H9 (cell line): ENCODE measurements around the gene LDLRAP1. TPM values are rescaled to one million over a fixed set of nuclear protein-coding genes. Genes with fewer than 3 reads are reported as not detected.

ENCODE experiments used
- DNase-seq: peaks from one replicate; pipeline ENCODE4 v3.0.0-alpha.2; 2017
- H2AFZ ChIP-seq: one replicate; pipeline ENCODE4 v1.6.1; 2013; ENCODE audit warnings: mild to moderate bottlenecking, low read length, control low read depth, moderate library complexity
- H2AK5ac ChIP-seq: 2 replicates; pipeline ENCODE4 v1.6.1; 2013; ENCODE audit warnings: low read length, control low read depth, mixed read lengths; ENCODE audit not compliant: insufficient read length
- H2BK120ac ChIP-seq: one replicate; pipeline ENCODE4 v1.6.1; 2013; ENCODE audit warnings: low read depth, mild to moderate bottlenecking, low read length, control low read depth, inconsistent platforms; ENCODE audit not compliant: poor library complexity, severe bottlenecking
- H2BK12ac ChIP-seq: 2 replicates; pipeline ENCODE4 v1.6.1; 2013; ENCODE audit warnings: low read length, control low read depth, mixed read lengths, low read depth; ENCODE audit not compliant: insufficient read length
- H2BK15ac ChIP-seq: 2 replicates; pipeline ENCODE4 v1.6.1; 2013; ENCODE audit warnings: low read depth, low read length, control low read depth
- H2BK20ac ChIP-seq: one replicate; pipeline ENCODE4 v1.6.1; 2013; ENCODE audit warnings: low read depth, mild to moderate bottlenecking, low read length, control low read depth, inconsistent platforms; ENCODE audit not compliant: poor library complexity, severe bottlenecking
- H2BK5ac ChIP-seq: 2 replicates; pipeline ENCODE4 v1.6.1; 2013; ENCODE audit warnings: low read length, control low read depth, mixed read lengths; ENCODE audit not compliant: insufficient read length
- H3K14ac ChIP-seq: 2 replicates; pipeline ENCODE4 v1.6.1; 2013; ENCODE audit warnings: low read length, control low read depth; ENCODE audit not compliant: insufficient read depth
- H3K18ac ChIP-seq: 2 replicates; pipeline ENCODE4 v1.6.1; 2013; ENCODE audit warnings: low read depth, mild to moderate bottlenecking, mixed read lengths, low read length, control low read depth; ENCODE audit not compliant: insufficient read length
- H3K23ac ChIP-seq: 2 replicates; pipeline ENCODE4 v1.6.1; 2013; ENCODE audit warnings: low read length, control low read depth, mixed read lengths, low read depth; ENCODE audit not compliant: insufficient read length
- H3K23me2 ChIP-seq: 2 replicates; pipeline ENCODE4 v1.6.1; 2013; ENCODE audit warnings: low read depth, mild to moderate bottlenecking, mixed read lengths, low read length, control low read depth; ENCODE audit not compliant: insufficient read length, poor library complexity, severe bottlenecking
- H3K27ac ChIP-seq: 2 replicates; pipeline ENCODE4 v1.5.1; 2013; ENCODE audit warnings: low read length, control low read depth, mixed read lengths, low read depth; ENCODE audit not compliant: insufficient read length
- H3K27me3 ChIP-seq: 2 replicates; pipeline ENCODE4 v1.6.1; 2013; ENCODE audit warnings: low read length, control low read depth, inconsistent platforms; ENCODE audit not compliant: insufficient read depth
- H3K4ac ChIP-seq: 2 replicates; pipeline ENCODE4 v1.6.1; 2013; ENCODE audit warnings: low read depth, mild to moderate bottlenecking, control low read depth, inconsistent platforms, low read length, moderate library complexity
- H3K4me1 ChIP-seq: 2 replicates; pipeline ENCODE4 v1.6.1; 2013; ENCODE audit warnings: low read length, control low read depth, inconsistent platforms; ENCODE audit not compliant: insufficient read depth
- H3K4me2 ChIP-seq: 2 replicates; pipeline ENCODE4 v1.6.1; 2013; ENCODE audit warnings: low read length, control low read depth, mixed read lengths; ENCODE audit not compliant: insufficient read length, insufficient read depth
- H3K56ac ChIP-seq: 2 replicates; pipeline ENCODE4 v1.6.1; 2013; ENCODE audit warnings: low read depth, mild to moderate bottlenecking, mixed read lengths, low read length, control low read depth; ENCODE audit not compliant: insufficient read length
- H3K79me1 ChIP-seq: 2 replicates; pipeline ENCODE4 v1.6.1; 2013; ENCODE audit warnings: low read depth, mild to moderate bottlenecking, moderate library complexity, low read length, control low read depth, inconsistent platforms; ENCODE audit not compliant: insufficient read depth, poor library complexity, severe bottlenecking
- H3K79me2 ChIP-seq: 2 replicates; pipeline ENCODE4 v1.6.1; 2013; ENCODE audit warnings: low read length, control low read depth, inconsistent platforms; ENCODE audit not compliant: insufficient read depth
- H3K9ac ChIP-seq: 2 replicates; pipeline ENCODE4 v1.6.1; 2013; ENCODE audit warnings: low read length, control low read depth, mixed read lengths; ENCODE audit not compliant: insufficient read length; ENCODE audit errors: extremely low read depth
- H3K9me3 ChIP-seq: one replicate; pipeline ENCODE4 v1.6.1; 2013; ENCODE audit warnings: low read depth, low read length, inconsistent platforms; ENCODE audit not compliant: control insufficient read depth
- H3T11ph ChIP-seq: one replicate; pipeline ENCODE4 v1.6.1; 2013; ENCODE audit warnings: mild to moderate bottlenecking, low read length, control low read depth, inconsistent platforms
- H4K20me1 ChIP-seq: one replicate; pipeline ENCODE4 v1.6.1; 2013; ENCODE audit not compliant: control insufficient read depth, insufficient read length, insufficient read depth
- H4K5ac ChIP-seq: 2 replicates; pipeline ENCODE4 v1.6.1; 2013; ENCODE audit warnings: low read depth, mild to moderate bottlenecking, mixed read lengths, low read length, control low read depth; ENCODE audit not compliant: insufficient read length
- H4K8ac ChIP-seq: replicated peaks from 2 replicates; pipeline ENCODE4 v1.6.1; 2013; ENCODE audit warnings: low read length, control low read depth, mixed read lengths, low read depth; ENCODE audit not compliant: insufficient read length
- H4K91ac ChIP-seq: 2 replicates; pipeline ENCODE4 v1.6.1; 2013; ENCODE audit warnings: low read depth, mild to moderate bottlenecking, moderate library complexity, mixed read lengths, low read length, control low read depth; ENCODE audit not compliant: insufficient read length
- H3K27ac Mint-ChIP-seq, 3 experiments: 2 replicates in 2 of 3; 3 replicates in 1 of 3; pipeline ENCODE4 v1.8.0; 2020 to 2021; ENCODE audit warnings: mixed read lengths in 3 of 3, mild to moderate bottlenecking in 1 of 3, moderate library complexity in 1 of 3
- H3K27me3 Mint-ChIP-seq: 2 replicates; pipeline ENCODE4 v1.8.0; 2021; ENCODE audit warnings: low read depth, mild to moderate bottlenecking, moderate library complexity, mixed read lengths
- H3K36me3 Mint-ChIP-seq, 3 experiments: 2 replicates in 2 of 3; 3 replicates in 1 of 3; pipeline ENCODE4 v1.8.0; 2020 to 2021; ENCODE audit warnings: low read depth in 3 of 3, mixed read lengths in 3 of 3; ENCODE audit not compliant: insufficient read depth in 1 of 3
- H3K4me1 Mint-ChIP-seq, 2 experiments: 2 replicates each; pipeline ENCODE4 v1.8.0; 2020; ENCODE audit warnings: mixed read lengths in 2 of 2
- H3K4me3 Mint-ChIP-seq, 2 experiments: 2 replicates in 1 of 2; 3 replicates in 1 of 2; pipeline ENCODE4 v1.8.0; 2020 to 2021; ENCODE audit warnings: mild to moderate bottlenecking in 2 of 2, mixed read lengths in 2 of 2, moderate library complexity in 1 of 2
- H3K9me3 Mint-ChIP-seq, 2 experiments: 2 replicates in 1 of 2; 3 replicates in 1 of 2; pipeline ENCODE4 v1.8.0; 2020; ENCODE audit warnings: mild to moderate bottlenecking in 2 of 2, mixed read lengths in 2 of 2, moderate library complexity in 1 of 2
- WGBS: extraction: QIAGEN DNeasy Blood & Tissue Kit; methylation state at CpG from one replicate; pipeline ENCODE4 v1.1.7; 2013; ENCODE audit warnings: missing lambda C conversion rate, low lambda C conversion rate, mixed read lengths; ENCODE audit not compliant: insufficient read length; ENCODE audit errors: extremely low coverage; 5-methylcytosine and 5-hydroxymethylcytosine counted together
- total RNA-seq: library from RNA; stranded (reverse); gene quantifications from 2 replicates; pipeline ENCODE4 v1.2.1, GENCODE V29; 2021
- TF ChIP-seq, protein P1 (sequence below): fragments of 200-600 bp; sonication (generic); conservative IDR thresholded peaks from 3 replicates; pipeline ENCODE4 v1.8.0; 2021; ENCODE audit warnings: antibody characterized with exemption, mild to moderate bottlenecking

The LDLRAP1 gene
- total RNA-seq, 1 experiment from 2014 or later: 15.7 TPM

- H2AK5ac ChIP-seq: no peak overlapping the region
- H3K79me1 ChIP-seq: no peaks in the 10 kb centered on the region
- H3K14ac ChIP-seq: no peak overlapping the region
- H3K56ac ChIP-seq: no peak overlapping the region
- H3K18ac ChIP-seq: no peak overlapping the region
- no peak overlapping the region for H4K8ac ChIP-seq
- H3K9ac ChIP-seq: no peak overlapping the region
- H4K91ac ChIP-seq: no peak overlapping the region
- no peaks in the 10 kb centered on the region for H3K23me2 ChIP-seq
- no peak overlapping the region for H2BK12ac ChIP-seq
- H2BK20ac ChIP-seq: no peak overlapping the region
- H3K27me3 Mint-ChIP-seq: peaks cover 7% of the 10 kb centered on the region
- peaks cover 0 to 5% of the 10 kb centered on the region in 2 experiments; a peak in 2 of 5 replicates for H3K9me3 Mint-ChIP-seq
- no peak overlapping the region for H4K5ac ChIP-seq
- H3K36me3 Mint-ChIP-seq: no peaks in the 10 kb centered on the region; a peak in 1 of 7 replicates
- H3K4me3 Mint-ChIP-seq: no peak overlapping the region; a peak in 1 of 5 replicates
- H2BK120ac ChIP-seq: no peak overlapping the region
- no CpG with 5 or more reads among the region's 4 CpGs for WGBS
- TF ChIP-seq, protein P1, sequence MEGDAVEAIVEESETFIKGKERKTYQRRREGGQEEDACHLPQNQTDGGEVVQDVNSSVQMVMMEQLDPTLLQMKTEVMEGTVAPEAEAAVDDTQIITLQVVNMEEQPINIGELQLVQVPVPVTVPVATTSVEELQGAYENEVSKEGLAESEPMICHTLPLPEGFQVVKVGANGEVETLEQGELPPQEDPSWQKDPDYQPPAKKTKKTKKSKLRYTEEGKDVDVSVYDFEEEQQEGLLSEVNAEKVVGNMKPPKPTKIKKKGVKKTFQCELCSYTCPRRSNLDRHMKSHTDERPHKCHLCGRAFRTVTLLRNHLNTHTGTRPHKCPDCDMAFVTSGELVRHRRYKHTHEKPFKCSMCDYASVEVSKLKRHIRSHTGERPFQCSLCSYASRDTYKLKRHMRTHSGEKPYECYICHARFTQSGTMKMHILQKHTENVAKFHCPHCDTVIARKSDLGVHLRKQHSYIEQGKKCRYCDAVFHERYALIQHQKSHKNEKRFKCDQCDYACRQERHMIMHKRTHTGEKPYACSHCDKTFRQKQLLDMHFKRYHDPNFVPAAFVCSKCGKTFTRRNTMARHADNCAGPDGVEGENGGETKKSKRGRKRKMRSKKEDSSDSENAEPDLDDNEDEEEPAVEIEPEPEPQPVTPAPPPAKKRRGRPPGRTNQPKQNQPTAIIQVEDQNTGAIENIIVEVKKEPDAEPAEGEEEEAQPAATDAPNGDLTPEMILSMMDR: peak; percentile 93
- H3K4me1 ChIP-seq: peaks cover 5% of the 10 kb centered on the region; the same call in 1 of the 2 replicates
- H3K23ac ChIP-seq: no peak overlapping the region
- H3K27me3 ChIP-seq: no peaks in the 10 kb centered on the region
- no peak overlapping the region for H3K4ac ChIP-seq
- no peak overlapping the region for H3T11ph ChIP-seq
- H3K9me3 ChIP-seq: no peaks in the 10 kb centered on the region
- no peaks in the 10 kb centered on the region for H3K79me2 ChIP-seq
- H2AFZ ChIP-seq: peak overlapping the region; percentile 40
- H3K27ac Mint-ChIP-seq: peak overlapping the region in 2 of 3 experiments; percentile 25 to 79; a peak in 2 of 7 replicates
- no peak for DNase-seq
- no peak overlapping the region for H3K4me2 ChIP-seq
- no peak overlapping the region for H3K27ac ChIP-seq
- H2BK5ac ChIP-seq: no peak overlapping the region
- no peaks in the 10 kb centered on the region for H4K20me1 ChIP-seq
- no peak overlapping the region for H2BK15ac ChIP-seq
- peaks cover 17 to 19% of the 10 kb centered on the region in 2 experiments for H3K4me1 Mint-ChIP-seq
These were observed 22.9 kb upstream of the LDLRAP1 start for GRCh38 chr1:25520446-25521061.
